Measurements from ENCODE around the gene SASH1. TPM values are rescaled to one million over a fixed set of nuclear protein-coding genes. Genes with fewer than 3 reads are reported as not detected.
"Not testable (repeated sequence)": the region's sequence is repeated elsewhere in the genome, so short reads cannot be mapped to it uniquely, and the experiment has no call there.

SASH1 gene
- total RNA-seq, 1 donor from 2014 or later: 24.3 TPM

GRCh38 chr6:148328876-148329555, 13.6 kb upstream of the SASH1 start:
- no peak for DNase-seq (ENCODE audit: low spot score)

GRCh38 chr6:148329596-148330381, 12.8 kb upstream of the SASH1 start:
- no peak for DNase-seq (ENCODE audit: low spot score)

GRCh38 chr6:148332088-148332487, 10.6 kb upstream of the SASH1 start:
- DNase-seq (ENCODE audit: low spot score): no peak

- DNase-seq (ENCODE audit: low spot score): no peak
These were observed 5.7 kb upstream of the SASH1 start for GRCh38 chr6:148336901-148337300.

GRCh38 chr6:148339766-148340165, 2.9 kb upstream of the SASH1 start:
- no peak for DNase-seq (ENCODE audit: low spot score)

- no peak for DNase-seq (ENCODE audit: low spot score)
These were observed 1.9 kb upstream of the SASH1 start for GRCh38 chr6:148340586-148341297.

GRCh38 chr6:148342100-148342349, 613 bp upstream of the SASH1 start:
- no peak for DNase-seq (ENCODE audit: low spot score)

GRCh38 chr6:148343047-148343782, 577 bp downstream of the SASH1 start:
- no peak for DNase-seq (ENCODE audit: low spot score)

- no peak for DNase-seq (ENCODE audit: low spot score)
These were observed 2.5 kb downstream of the SASH1 start for GRCh38 chr6:148345176-148345575.

- no peak for DNase-seq (ENCODE audit: low spot score)
These were observed 2.9 kb downstream of the SASH1 start for GRCh38 chr6:148345578-148345977.

- DNase-seq (ENCODE audit: low spot score): no peak
These were observed 4.2 kb downstream of the SASH1 start for GRCh38 chr6:148346681-148347440.

GRCh38 chr6:148347441-148348054, 4.9 kb downstream of the SASH1 start:
- no peak for DNase-seq (ENCODE audit: low spot score)

- no peak for DNase-seq (ENCODE audit: low spot score)
These were observed 5.7 kb downstream of the SASH1 start for GRCh38 chr6:148348335-148348734.

GRCh38 chr6:148348778-148349177, 6.1 kb downstream of the SASH1 start:
- no peak for DNase-seq (ENCODE audit: low spot score)

GRCh38 chr6:148349466-148349865, 6.8 kb downstream of the SASH1 start:
- no peak for DNase-seq (ENCODE audit: low spot score)

GRCh38 chr6:148351309-148351708, 8.7 kb downstream of the SASH1 start:
- DNase-seq (ENCODE audit: low spot score): no peak

GRCh38 chr6:148352421-148352820, 9.8 kb downstream of the SASH1 start:
- not testable (repeated sequence) for DNase-seq (ENCODE audit: low spot score)

GRCh38 chr6:148358196-148358785, 15.7 kb downstream of the SASH1 start:
- peak; percentile 41 for DNase-seq (ENCODE audit: low spot score)

- no peak for DNase-seq (ENCODE audit: low spot score)
These were observed 16.6 kb downstream of the SASH1 start for GRCh38 chr6:148359228-148359627.

GRCh38 chr6:148364056-148364824, 21.6 kb downstream of the SASH1 start:
- DNase-seq (ENCODE audit: low spot score): no peak
